AG04450 (cell line): Measurements from ENCODE around the gene MANBA. TPM values are rescaled to one million over a fixed set of nuclear protein-coding genes. Genes with fewer than 3 reads are reported as not detected.

Experiments
- CTCF ChIA-PET: fragments of 300-600, 350-600 bp; formaldehyde crosslinking; extraction: SDS; loops from one replicate; lab custom pipeline; 2022; ENCODE audit warnings: antibody characterized with exemption, inconsistent platforms; lab: Charles Lee
- POLR2A ChIA-PET: fragments of 350-600 bp; formaldehyde crosslinking; extraction: SDS; loops from one replicate; lab custom pipeline; 2021; ENCODE audit warnings: antibody characterized with exemption, inconsistent platforms; lab: Yijun Ruan, JAX
- DNase-seq: peaks from one replicate; pipeline ENCODE4 v3.0.0-alpha.2; 2011; ENCODE audit warnings: low read depth, low spot score
- H3K27ac ChIP-seq: one replicate; pipeline ENCODE4 v1.5.1; 2012; ENCODE audit warnings: low read depth, low read length, control low read depth
- H3K27me3 ChIP-seq: one replicate; pipeline ENCODE4 v1.6.0; 2012; ENCODE audit warnings: low read length; ENCODE audit not compliant: control insufficient read depth, insufficient read depth
- H3K4me3 ChIP-seq: 2 replicates; pipeline ENCODE4 v1.5.1; 2011; ENCODE audit warnings: mild to moderate bottlenecking, low read depth, low read length, control low read depth
- H3K9me3 ChIP-seq: 2 replicates; pipeline ENCODE4 v1.5.1; 2012; ENCODE audit warnings: low read length; ENCODE audit not compliant: control insufficient read depth, insufficient read depth
- polyA plus RNA-seq: library from polyadenylated mRNA; depleted of rRNA; stranded (reverse); fragments of >200 nt; gene quantifications from 2 replicates; pipeline ENCODE4 v1.2.3, GENCODE V29; 2011
- TF ChIP-seq, protein P1 (sequence below): IDR thresholded peaks from 2 replicates; pipeline ENCODE4 v1.5.1; 2011; ENCODE audit warnings: low read depth, low read length, control low read depth, inconsistent platforms

MANBA gene
- polyA plus RNA-seq, 1 experiment = 20.9 TPM

DNA sequence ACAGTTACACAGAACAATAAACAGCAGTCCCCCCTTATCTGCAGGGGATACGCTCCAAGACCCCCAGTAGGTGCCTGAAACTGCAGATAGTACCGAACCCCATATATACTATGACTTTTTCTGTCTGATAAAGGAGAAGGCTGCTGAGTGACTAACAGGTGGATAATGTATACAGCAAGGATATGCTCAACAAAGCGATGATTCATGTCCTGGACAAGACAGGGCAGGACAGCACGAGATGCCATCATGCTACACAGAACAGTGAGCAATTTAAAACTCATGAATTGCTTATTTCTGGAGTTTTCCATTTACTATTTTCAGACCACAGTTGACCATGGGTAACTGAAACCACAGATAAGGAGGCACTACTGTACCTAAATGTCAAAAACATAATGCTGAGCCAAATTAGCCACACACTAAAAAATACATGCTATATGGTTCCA is 76.1 kb downstream of the MANBA start:
- peak; percentile 71 for DNase-seq
- H3K27me3 ChIP-seq = no peaks in the 10 kb centered on the region
- no peaks in the 10 kb centered on the region for H3K9me3 ChIP-seq
- H3K27ac ChIP-seq = peak overlapping the region; percentile 53
- TF ChIP-seq, protein P1, sequence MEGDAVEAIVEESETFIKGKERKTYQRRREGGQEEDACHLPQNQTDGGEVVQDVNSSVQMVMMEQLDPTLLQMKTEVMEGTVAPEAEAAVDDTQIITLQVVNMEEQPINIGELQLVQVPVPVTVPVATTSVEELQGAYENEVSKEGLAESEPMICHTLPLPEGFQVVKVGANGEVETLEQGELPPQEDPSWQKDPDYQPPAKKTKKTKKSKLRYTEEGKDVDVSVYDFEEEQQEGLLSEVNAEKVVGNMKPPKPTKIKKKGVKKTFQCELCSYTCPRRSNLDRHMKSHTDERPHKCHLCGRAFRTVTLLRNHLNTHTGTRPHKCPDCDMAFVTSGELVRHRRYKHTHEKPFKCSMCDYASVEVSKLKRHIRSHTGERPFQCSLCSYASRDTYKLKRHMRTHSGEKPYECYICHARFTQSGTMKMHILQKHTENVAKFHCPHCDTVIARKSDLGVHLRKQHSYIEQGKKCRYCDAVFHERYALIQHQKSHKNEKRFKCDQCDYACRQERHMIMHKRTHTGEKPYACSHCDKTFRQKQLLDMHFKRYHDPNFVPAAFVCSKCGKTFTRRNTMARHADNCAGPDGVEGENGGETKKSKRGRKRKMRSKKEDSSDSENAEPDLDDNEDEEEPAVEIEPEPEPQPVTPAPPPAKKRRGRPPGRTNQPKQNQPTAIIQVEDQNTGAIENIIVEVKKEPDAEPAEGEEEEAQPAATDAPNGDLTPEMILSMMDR = no peak
- ChIA-PET CTCF (no interaction called here), POLR2A (no interaction called here)
- H3K4me3 ChIP-seq = no peak overlapping the region

DNA sequence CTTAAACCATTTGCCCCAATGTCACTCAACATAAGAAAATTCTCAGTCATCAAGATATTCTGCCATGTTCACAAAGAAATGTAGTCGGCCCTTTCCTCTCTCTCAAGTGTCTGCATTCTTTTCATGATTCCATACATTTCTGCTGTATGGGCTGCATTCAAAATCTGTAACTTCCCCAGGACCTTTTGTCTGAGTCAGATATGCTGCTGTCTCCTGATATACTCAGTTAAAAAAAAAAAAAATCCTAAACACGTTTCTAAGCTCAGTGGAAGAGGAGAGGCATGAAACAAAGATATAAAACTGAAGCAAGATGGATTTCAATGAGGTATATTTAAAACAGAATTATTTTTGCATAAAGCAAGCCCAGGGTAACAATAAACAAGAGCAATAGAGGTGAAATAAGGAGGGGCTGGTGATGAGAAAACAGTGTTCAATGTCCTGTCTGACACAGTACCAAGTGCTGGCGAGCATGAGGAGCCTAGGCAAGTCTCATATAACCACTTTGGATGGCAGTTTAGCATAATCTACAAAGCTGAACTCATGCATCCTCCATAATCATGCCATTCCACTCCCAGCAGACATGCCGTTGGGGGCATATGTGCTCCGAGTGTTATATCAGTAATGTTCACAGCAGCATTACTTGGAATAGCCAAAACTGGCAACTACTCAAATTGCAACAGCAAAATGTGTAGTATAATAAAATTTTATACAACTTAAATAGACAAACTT is 76.7 kb downstream of the MANBA start:
- Histone ChIP-seq H3K27ac (peak overlapping the region; percentile 53), H3K27me3 (no peaks in the 10 kb centered on the region), H3K4me3 (no peak overlapping the region; the same call in 1 of the 2 replicates), H3K9me3 (no peaks in the 10 kb centered on the region)
- no peak for DNase-seq
- TF ChIP-seq, protein P1 = no peak
- ChIA-PET CTCF (no interaction called here), POLR2A (no interaction called here)

DNA sequence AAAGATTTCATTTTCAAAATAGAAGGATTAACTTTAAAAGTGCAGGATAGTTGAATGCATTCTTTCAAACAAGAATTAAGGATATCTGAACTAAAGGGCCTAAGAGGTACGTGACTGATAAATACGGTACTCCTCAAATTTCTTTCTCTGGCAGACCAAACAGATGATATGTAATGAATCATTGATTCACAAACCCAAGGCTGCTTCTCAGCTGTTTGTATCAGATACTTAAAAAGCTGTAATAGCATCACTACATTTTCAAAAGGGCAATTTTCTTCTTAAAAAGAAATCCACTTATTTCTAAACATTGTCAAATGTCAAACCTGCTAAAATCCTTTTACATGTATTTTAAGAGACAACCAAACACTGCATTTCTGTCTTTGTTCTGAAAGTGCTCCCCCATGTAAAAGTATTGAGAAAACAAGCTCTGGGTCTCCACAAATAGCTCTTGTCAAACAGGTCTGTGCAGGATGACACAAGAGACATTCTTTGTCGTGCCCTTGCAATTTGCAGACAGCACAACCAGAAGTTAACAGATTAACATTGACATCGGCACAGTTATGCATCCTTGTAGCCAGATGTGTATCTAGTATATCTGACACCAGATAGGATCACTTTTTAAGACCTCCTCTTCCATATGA is 82.0 kb downstream of the MANBA start:
- Histone ChIP-seq H3K27ac (no peak overlapping the region), H3K27me3 (no peaks in the 10 kb centered on the region), H3K9me3 (no peaks in the 10 kb centered on the region), H3K4me3 (no peak overlapping the region)
- ChIA-PET CTCF (no interaction called here), POLR2A (no interaction called here)
- TF ChIP-seq, protein P1 = no peak
- no peak for DNase-seq

DNA sequence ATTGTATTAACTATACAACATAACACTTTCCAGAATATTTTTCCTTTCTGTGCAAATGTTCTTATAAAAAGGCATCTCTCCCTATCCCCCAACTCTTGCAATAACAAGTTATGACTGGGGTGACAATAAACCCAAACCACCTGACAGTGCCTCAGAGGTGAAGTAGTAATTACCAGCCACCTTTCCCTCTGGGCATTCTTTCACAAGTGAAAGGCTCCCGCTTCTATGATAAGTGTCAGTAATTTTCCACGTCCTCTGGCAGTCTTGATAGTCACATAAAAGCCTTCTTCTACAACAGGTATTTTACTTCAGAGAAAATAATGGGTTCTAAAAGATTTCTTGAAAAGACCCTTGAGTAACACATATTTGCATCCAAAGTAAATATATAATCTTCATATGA is 82.7 kb downstream of the MANBA start:
- H3K4me3 ChIP-seq = no peak overlapping the region
- POLR2A ChIA-PET = no interaction called here
- no peaks in the 10 kb centered on the region for H3K9me3 ChIP-seq
- TF ChIP-seq, protein P1 = no peak
- H3K27ac ChIP-seq = no peak overlapping the region
- DNase-seq = no peak
- CTCF ChIA-PET = no interaction called here
- H3K27me3 ChIP-seq = no peaks in the 10 kb centered on the region

DNA sequence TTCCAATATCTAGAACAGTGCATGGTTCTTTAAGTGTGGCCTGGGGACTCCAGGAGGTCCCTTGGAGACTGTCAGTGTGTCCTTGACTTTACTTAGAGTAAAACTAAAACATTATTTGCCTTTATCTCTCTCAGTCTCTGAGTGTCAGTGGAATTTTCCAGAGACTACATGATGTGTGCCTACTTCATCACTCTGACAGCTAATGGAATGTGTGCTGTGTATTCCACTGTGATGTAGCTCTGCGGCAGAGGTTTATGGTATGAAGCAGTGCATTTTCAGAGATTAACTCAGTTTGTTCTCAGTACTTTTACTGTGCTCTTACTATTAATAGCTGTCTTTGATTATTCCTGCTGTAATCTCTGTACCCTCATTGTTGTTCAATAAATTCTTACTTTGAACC is 85.6 kb downstream of the MANBA start:
- DNase-seq = no peak
- CTCF ChIA-PET = interaction anchor here (0.6 kb wide), 1 partner anchor 244 kb away, joined by 7 read pairs; no protein-coding TSS in a partner anchor
- POLR2A ChIA-PET = no interaction called here

More for the DNA sequence above, 85.6 kb downstream of the MANBA start:
- Histone ChIP-seq H3K27ac (no peak overlapping the region), H3K27me3 (no peaks in the 10 kb centered on the region), H3K4me3 (no peak overlapping the region), H3K9me3 (no peaks in the 10 kb centered on the region)
- TF ChIP-seq, protein P1 = no peak
